IPS DF 6.9 (cell line): ENCODE measurements around the gene PCDHGA1.
"Not testable (repeated sequence)": the region's sequence is repeated elsewhere in the genome, so short reads cannot be mapped to it uniquely, and the experiment has no call there.

Source experiments
- DNase-seq: peaks from one replicate; pipeline ENCODE4 v3.0.0-alpha.2; 2013; ENCODE audit warnings: low read depth, low spot score
- H3K27ac ChIP-seq: one replicate; pipeline ENCODE4 v1.5.1; 2013; ENCODE audit warnings: low read length, control low read depth
- H3K27me3 ChIP-seq: 2 replicates; pipeline ENCODE4 v1.6.1; 2013; ENCODE audit warnings: mild to moderate bottlenecking, low read length; ENCODE audit not compliant: control insufficient read depth, insufficient read depth
- H3K36me3 ChIP-seq: 2 replicates; pipeline ENCODE4 v1.6.1; 2013; ENCODE audit warnings: low read length; ENCODE audit not compliant: control insufficient read depth, insufficient read depth
- H3K4me1 ChIP-seq: 2 replicates; pipeline ENCODE4 v1.6.1; 2013; ENCODE audit warnings: low read length; ENCODE audit not compliant: control insufficient read depth, insufficient read depth
- H3K4me3 ChIP-seq: 2 replicates; pipeline ENCODE4 v1.5.1; 2013; ENCODE audit warnings: mild to moderate bottlenecking, low read length
- H3K9me3 ChIP-seq: 2 replicates; pipeline ENCODE4 v1.6.1; 2013; ENCODE audit warnings: low read length, inconsistent platforms; ENCODE audit not compliant: control insufficient read depth, insufficient read depth
- WGBS: extraction: QIAGEN DNeasy Blood & Tissue Kit; methylation state at CpG from one replicate; pipeline ENCODE4 v1.1.7; 2013; ENCODE audit warnings: mixed read lengths, missing lambda C conversion rate; ENCODE audit not compliant: insufficient read length, insufficient coverage; 5-methylcytosine and 5-hydroxymethylcytosine counted together

The PCDHGA1 gene

GRCh38 chr5:141398608-141399007 is 68.3 kb downstream of the PCDHGA1 start:
- Histone ChIP-seq H3K4me3 (no peak overlapping the region), H3K27me3 (no peaks in the 10 kb centered on the region), H3K4me1 (no peaks in the 10 kb centered on the region), H3K27ac (no peak overlapping the region), H3K9me3 (no peaks in the 10 kb centered on the region; the same call in 1 of the 2 replicates), H3K36me3 (no peaks in the 10 kb centered on the region)
- no CpG with 5 or more reads among the region's 15 CpGs for WGBS
- DNase-seq: no peak

- no peaks in the 10 kb centered on the region for H3K4me1 ChIP-seq
- DNase-seq: no peak
- no peak overlapping the region for H3K4me3 ChIP-seq
- H3K36me3 ChIP-seq: no peaks in the 10 kb centered on the region
- no peaks in the 10 kb centered on the region for H3K27me3 ChIP-seq
- H3K9me3 ChIP-seq: no peaks in the 10 kb centered on the region; the same call in 1 of the 2 replicates
- no CpG with 5 or more reads among the region's 61 CpGs for WGBS
- H3K27ac ChIP-seq: no peak overlapping the region
Measured at GRCh38 chr5:141399555-141400258, 69.4 kb downstream of the PCDHGA1 start.

- WGBS: no CpG with 5 or more reads among the region's 27 CpGs
- no peaks in the 10 kb centered on the region for H3K27me3 ChIP-seq
Measured at GRCh38 chr5:141402553-141403243, 72.4 kb downstream of the PCDHGA1 start, which contains the start of gene PCDHGA9. Gene PCDHGA9 (plus strand): TSS chr5:141402778. CDS start chr5:141402953, 175 bp downstream.

DNA sequence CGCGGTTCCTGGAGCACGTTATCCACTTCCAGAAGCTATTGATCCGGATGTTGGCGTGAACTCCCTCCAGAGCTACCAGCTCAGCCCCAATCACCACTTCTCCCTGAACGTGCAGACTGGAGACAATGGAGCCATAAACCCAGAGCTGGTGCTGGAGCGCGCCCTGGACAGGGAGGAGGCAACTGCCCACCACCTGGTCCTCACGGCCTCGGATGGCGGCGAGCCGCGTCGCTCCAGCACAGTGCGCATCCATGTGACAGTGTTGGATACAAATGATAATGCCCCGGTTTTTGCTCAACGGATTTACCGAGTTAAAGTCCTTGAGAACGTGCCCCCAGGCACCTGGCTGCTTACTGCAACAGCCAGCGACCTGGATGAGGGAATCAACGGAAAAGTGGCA is 73.1 kb downstream of the PCDHGA1 start:
- no peaks in the 10 kb centered on the region; the same call in 1 of the 2 replicates for H3K9me3 ChIP-seq
- H3K27ac ChIP-seq: no peak overlapping the region
- no peaks in the 10 kb centered on the region for H3K4me1 ChIP-seq
- no peak for DNase-seq
- H3K4me3 ChIP-seq: no peak overlapping the region
- no peaks in the 10 kb centered on the region for H3K36me3 ChIP-seq
- WGBS: no CpG with 5 or more reads among the region's 22 CpGs
- H3K27me3 ChIP-seq: no peaks in the 10 kb centered on the region

More at GRCh38 chr5:141402553-141403243, 72.4 kb downstream of the PCDHGA1 start, which contains the start of gene PCDHGA9:
- Histone ChIP-seq H3K27ac (no peak within 1 kb of the TSS), H3K36me3 (no peaks in the 10 kb centered on the region), H3K4me1 (no peaks in the 10 kb centered on the region), H3K4me3 (no peak within 1 kb of the TSS), H3K9me3 (no peaks in the 10 kb centered on the region; the same call in 1 of the 2 replicates)
- no peak for DNase-seq

GRCh38 chr5:141407790-141408505 is 77.6 kb downstream of the PCDHGA1 start, which contains the start of gene PCDHGB6:
Gene PCDHGB6 (plus strand): TSS chr5:141408021. CDS start chr5:141408203, 182 bp downstream.
- H3K4me1 ChIP-seq, H3K27me3 ChIP-seq, H3K27ac ChIP-seq, H3K36me3 ChIP-seq, DNase-seq, H3K9me3 ChIP-seq: not testable (repeated sequence)
- no CpG with 5 or more reads among the region's 51 CpGs for WGBS
- peak within 1 kb of the TSS; percentile 48; the same call in 1 of the 2 replicates for H3K4me3 ChIP-seq

DNA sequence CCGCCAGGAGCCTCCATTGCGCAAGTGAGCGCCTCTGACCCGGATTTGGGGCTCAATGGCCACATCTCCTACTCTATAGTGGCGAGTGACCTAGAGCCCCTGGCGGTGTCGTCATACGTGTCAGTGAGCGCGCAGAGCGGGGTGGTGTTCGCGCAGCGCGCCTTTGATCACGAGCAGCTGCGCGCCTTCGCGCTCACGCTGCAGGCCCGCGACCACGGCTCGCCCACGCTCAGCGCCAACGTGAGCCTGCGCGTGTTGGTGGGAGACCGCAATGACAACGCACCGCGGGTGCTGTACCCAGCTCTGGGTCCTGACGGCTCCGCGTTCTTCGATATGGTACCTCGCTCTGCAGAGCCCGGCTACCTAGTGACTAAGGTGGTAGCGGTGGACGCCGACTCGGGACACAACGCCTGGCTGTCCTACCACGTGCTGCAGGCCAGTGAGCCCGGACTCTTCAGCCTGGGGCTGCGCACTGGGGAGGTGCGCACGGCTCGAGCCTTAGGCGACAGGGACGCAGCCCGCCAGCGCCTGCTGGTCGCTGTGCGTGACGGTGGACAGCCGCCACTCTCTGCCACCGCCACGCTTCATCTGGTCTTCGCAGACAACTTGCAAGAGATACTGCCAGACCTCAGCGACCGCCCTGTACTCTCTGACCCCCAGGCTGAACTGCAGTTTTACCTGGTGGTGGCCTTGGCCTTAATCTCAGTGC is 79.4 kb downstream of the PCDHGA1 start:
- Histone ChIP-seq H3K4me1 (no peaks in the 10 kb centered on the region), H3K27me3 (peaks cover 1% of the 10 kb centered on the region; the same call in 1 of the 2 replicates), H3K36me3 (peaks cover 3% of the 10 kb centered on the region; the same call in 1 of the 2 replicates), H3K4me3 (no peak overlapping the region), H3K27ac (no peak overlapping the region), H3K9me3 (no peaks in the 10 kb centered on the region)
- WGBS: no CpG with 5 or more reads among the region's 64 CpGs
- DNase-seq: no peak

DNA sequence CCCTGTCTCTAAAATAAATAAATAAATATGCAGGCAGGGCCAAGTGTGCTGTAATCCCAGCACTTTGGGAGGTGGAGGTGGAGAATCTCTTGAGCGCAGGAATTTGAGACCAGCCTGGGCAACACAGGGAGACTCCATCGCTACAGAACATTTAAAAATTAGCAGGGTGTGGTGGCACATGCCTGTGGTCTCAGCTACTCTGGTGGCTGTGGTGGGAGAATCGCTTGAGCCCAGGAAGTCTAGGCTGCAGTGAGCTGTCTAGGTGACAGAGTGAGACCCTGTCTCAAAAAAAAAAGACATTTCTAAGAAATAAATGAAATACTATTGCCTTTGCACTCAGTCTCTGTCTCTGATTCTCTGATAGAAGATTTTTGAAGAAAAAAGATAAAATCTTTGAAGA is 81.3 kb downstream of the PCDHGA1 start:
- DNase-seq: no peak
- Histone ChIP-seq H3K4me1 (no peaks in the 10 kb centered on the region), H3K4me3 (no peak overlapping the region), H3K9me3 (no peaks in the 10 kb centered on the region), H3K27me3 (peaks cover 1% of the 10 kb centered on the region; the same call in 1 of the 2 replicates), H3K27ac (no peak overlapping the region), H3K36me3 (peaks cover 3% of the 10 kb centered on the region; the same call in 1 of the 2 replicates)
- no CpG with 5 or more reads among the region's 3 CpGs for WGBS

DNA sequence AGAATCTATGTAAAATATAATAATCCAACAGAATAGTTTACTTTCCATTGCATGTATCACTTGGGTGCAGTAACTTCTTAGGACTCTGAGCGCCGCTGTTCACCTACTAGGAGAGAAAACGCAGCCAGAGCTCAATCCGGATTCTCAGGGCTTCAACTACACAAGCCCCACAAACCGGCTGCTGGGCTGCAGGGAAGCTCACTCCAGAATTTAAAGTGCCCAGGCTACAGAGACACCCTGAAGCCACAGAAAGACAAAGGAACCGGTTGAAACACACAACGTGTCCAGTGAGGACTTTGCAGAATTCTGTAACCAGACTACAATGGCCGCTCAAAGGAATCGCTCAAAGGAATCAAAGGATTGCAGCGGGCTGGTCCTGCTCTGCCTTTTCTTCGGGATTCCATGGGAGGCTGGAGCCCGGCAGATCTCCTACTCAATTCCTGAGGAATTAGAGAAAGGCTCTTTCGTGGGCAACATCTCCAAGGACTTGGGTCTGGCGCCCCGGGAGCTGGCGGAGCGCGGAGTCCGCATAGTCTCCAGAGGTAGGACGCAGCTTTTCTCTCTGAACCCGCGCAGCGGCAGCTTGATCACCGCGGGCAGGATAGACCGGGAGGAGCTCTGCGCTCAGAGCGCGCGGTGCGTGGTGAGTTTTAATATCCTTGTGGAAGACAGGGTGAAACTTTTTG is 82.7 kb downstream of the PCDHGA1 start, which contains the start of gene PCDHGA10:
PCDHGA10 (plus strand) TSS at position 134 of the 686 bp plus-strand sequence; CDS start at position 323, 189 bp downstream.
- Histone ChIP-seq H3K4me1 (no peaks in the 10 kb centered on the region), H3K36me3 (peaks cover 3% of the 10 kb centered on the region; the same call in 1 of the 2 replicates), H3K27me3 (peaks cover 1% of the 10 kb centered on the region; the same call in 1 of the 2 replicates), H3K4me3 (peak within 1 kb of the TSS; percentile 84), H3K27ac (no peak within 1 kb of the TSS), H3K9me3 (no peaks in the 10 kb centered on the region)
- no peak for DNase-seq
- no CpG with 5 or more reads among the region's 31 CpGs for WGBS

DNA sequence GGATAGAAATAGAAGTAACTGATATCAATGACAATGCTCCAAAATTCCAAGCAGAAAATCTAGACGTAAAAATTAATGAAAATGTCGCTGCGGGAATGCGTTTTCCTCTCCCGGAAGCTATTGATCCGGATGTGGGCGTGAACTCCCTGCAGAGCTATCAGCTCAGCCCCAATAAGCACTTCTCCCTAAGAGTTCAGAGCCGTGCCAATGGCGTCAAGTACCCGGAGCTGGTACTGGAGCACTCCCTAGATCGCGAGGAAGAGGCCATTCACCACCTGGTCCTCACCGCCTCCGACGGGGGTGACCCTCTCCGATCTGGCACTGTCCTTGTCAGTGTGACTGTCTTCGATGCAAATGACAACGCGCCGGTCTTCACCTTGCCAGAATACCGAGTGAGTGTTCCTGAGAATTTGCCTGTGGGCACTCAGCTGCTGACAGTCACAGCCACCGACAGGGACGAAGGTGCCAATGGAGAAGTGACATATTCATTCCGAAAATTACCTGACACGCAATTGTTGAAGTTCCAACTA is 83.3 kb downstream of the PCDHGA1 start:
- no peak for DNase-seq
- H3K4me3 ChIP-seq: peak overlapping the region; percentile 84
- peaks cover 1% of the 10 kb centered on the region; the same call in 1 of the 2 replicates for H3K27me3 ChIP-seq
- no peaks in the 10 kb centered on the region for H3K4me1 ChIP-seq
- H3K36me3 ChIP-seq: peaks cover 3% of the 10 kb centered on the region; the same call in 1 of the 2 replicates
- no peaks in the 10 kb centered on the region for H3K9me3 ChIP-seq
- H3K27ac ChIP-seq: no peak overlapping the region
- no CpG with 5 or more reads among the region's 25 CpGs for WGBS
